T-helper 9 cell (primary cell): ENCODE results near the gene RPL39.
"Not testable (repeated sequence)": the region's sequence is repeated elsewhere in the genome, so short reads cannot be mapped to it uniquely, and the experiment has no call there.

Source experiments
- DNase-seq: peaks from one replicate; pipeline ENCODE4 v3.0.0-alpha.2; 2020
- total RNA-seq, 2 donors: gene quantifications; one replicate each; lab custom pipeline; 2026; lab: John Stamatoyannopoulos, UW

RPL39 gene
- total RNA-seq, result 353 to 398 reads per million in 2 donors

DNA sequence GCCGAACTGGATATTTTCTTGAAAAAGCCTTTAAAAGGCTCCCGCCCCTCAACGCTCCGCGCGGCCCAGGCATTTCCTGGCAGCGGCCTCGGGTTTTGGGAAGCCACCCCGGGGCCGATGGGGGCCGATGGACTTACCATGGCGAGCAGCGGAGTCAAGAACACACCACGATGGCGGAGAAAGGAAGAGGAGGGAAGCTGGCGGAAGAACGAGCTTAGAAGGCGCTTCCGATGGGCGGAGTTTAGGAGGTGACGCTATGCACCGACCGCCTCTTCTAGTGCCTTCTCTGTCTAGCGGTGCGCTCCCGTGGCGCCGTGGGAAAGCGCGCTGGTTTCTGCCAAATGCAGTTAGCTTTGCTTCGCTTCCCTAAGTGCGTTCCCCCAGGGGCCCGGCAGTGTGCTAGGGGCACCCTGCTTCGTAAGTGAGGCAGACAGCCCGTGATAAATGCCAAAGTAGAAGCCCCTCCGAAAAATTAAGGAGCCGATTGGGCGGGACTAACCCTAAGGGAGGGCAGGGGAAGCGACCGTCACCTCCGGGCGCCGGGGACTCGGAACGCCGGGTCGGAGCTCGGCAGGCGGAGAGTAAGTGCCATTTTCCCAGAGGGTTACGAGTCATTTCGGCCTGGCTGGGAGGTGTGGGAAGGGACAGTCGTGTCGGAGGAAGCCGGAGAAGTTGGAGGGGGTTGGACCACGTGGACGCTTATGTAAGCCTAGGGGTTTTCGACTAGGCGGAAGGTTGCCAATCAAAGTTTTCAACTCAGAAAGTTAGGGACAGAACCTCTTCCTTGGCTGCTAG, at the start of gene RPL39:
RPL39 (minus strand) TSS at position 194 of the 795 bp plus-strand sequence; CDS start at position 140, 54 bp downstream.
- DNase-seq, result peak; percentile 67

DNA sequence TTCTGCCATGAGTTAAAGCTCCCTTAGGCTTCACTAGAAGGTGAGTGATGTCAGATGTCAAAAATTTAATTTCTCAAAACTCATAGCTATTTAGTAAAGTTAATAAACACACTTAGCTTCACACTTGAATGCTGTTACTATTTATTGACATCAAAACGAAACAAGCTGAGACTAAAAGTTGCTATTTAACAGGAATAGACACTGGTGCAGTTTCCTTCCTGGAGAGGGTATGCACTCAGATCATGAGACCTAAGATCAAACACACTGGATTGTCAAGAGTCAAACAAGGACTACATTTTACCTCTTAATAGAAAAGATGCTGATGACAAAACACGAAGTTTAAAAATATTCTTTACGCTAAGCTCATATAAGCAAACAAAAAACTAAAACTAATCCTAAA, 42.5 kb upstream of the RPL39 start:
- no peak for DNase-seq

DNA sequence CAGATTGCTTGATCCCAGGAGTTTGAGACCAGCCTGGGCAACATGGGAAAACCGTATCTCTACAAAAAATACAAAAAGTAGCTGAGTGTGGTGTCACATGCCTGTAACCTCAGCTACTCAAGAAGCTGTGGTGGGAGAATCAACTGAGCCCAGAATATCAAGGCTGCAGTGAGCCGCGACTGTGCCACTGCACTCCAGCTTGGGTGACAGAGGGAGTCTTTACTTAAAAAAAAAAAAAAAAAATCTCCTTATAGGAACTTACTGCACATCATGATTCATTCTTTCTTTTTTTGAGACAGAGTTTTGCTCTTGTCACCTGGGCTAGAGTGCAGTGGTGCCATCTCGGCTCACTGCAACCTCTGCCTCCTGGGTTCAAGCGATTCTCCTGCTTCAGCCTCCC, 37.0 kb upstream of the RPL39 start:
- no peak for DNase-seq

DNA sequence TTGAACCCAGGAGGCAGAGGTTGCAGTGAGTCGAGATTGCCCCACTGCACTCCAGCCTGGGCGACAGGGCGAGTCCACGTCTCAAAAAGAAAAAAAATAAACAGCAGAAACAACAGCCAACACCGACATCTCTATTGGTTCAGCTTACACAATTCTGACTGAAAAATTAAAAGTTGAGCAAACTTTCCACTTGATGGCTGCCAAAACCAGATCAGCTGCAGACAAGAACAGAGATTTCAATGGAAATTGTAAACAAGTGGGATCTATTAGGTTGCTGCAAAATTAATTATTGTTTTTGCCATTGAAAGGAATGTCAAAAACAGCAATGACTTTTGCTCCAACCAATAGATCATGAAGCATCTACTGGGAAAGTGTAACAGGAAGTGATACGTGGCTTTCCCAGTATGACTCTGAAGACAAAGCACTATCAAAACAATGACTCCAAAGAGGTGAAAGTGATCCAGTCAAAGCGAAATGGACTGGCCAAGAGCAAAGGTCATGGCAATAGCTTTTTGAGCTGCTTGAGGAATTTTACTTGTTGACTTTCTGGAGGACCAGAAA, 35.0 kb upstream of the RPL39 start:
- DNase-seq, result no peak

DNA sequence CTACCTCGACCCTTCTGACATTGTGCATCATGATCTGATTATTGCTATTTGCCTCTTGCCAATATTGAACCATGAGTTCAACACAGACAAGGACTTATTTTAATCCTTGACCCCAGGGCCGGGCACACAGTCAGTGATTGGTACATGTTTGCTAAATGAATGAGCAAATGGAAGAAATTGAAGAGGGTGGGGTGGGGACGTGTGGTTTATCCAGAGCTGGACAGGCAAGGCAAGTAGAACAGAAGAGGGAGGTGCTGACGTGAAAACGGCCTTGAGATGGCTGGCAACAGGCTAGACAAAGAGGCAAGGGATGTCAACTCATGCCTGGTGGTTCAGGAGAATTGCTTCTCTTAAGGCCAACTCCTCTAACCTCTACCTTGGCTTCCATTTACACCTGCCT, 32.8 kb upstream of the RPL39 start:
- not testable (repeated sequence) for DNase-seq

DNA sequence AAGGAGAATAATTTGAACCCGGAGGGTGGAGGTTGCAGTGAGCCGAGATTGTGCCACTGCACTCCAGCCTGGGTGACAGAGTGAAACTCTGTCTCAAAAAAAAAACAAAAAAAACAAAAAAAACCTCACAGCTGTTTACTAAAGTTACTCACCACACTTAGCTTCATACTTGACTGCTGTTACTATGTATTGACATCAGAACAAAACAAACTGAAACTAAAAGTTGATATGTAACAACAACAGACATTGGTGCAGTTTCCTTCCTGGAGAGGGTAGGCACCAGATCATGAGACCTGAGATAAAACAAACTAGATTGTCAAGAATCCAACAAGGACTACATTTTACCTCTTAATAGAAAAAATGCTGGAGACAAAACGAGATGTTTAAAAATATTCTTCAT, 30.3 kb upstream of the RPL39 start:
- DNase-seq, result not testable (repeated sequence)

DNA sequence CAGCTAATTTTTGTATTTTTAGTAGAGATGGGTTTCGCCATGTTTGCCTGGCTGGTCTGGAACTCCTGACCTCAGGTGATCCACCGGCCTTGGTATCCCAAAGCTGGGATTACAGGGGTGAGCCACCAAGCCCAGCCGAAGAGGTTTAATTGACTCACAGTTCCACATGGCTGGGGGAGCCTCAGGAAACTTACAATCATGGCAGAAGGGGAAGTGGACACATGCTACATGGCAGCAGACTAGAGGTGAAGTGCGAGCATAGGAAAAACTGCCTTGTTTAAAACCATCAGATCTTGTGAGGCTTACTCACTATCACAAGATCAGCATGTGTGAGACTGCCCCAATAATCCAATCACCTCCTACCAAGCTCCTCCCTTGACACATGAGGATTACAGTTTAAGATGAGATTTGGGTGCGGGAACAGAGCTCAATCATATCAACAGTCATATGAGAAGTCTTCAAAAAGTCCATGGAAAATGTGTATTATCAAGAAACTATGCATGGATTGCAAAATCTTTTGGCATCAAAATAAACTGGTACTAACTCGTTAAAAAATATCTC, 25.8 kb upstream of the RPL39 start:
- DNase-seq, result no peak

DNA sequence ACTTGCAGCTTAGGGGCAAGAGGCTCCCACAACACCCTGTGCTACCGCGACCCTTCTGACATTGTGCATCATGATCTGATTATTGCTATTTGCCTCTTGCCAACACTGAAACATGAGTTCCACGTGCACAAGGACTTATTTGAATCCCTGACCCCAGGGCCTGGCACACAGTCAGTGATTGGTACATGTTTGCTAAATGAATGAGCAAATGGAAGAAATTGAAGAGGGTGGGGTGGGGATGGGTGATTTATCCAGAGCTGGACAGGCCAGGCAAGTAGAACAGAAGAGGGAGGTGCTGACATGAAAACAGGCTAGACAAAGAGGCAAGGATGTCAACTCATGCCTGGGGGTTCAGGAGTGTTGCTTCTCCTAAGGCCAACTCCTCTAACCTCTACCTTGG, 24.9 kb upstream of the RPL39 start:
- DNase-seq, result no peak

DNA sequence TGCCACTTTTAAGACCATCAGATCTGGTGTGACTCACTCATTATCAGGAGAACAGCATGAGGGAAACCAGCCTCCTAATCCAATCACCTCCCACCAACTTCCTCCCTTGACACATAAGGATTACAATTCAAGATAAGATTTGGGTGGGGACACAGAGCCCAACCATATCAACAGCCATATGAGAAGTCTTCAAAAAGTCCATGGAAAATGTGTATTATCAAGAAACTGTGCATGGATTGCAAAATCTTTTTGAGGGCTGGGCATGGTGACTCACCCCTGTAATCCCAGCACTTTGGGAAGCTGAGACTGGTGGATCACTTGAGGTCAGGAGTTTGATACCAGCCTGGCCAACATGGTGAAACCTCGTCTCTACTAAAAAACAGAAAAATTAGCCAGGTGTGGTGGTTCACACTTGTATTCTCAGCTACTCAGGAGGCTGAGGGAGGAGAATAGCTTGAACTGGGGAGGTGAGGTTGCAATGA, 17.8 kb upstream of the RPL39 start:
- DNase-seq, result no peak

DNA sequence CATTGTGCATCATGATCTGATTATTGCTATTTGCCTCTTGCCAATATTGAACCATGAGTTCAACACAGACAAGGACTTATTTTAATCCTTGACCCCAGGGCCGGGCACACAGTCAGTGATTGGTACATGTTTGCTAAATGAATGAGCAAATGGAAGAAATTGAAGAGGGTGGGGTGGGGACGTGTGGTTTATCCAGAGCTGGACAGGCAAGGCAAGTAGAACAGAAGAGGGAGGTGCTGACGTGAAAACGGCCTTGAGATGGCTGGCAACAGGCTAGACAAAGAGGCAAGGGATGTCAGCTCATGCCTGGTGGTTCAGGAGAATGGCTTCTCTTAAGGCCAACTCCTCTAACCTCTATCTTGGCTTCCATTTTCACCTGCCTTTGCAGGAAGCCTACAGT, 17.0 kb upstream of the RPL39 start:
- not testable (repeated sequence) for DNase-seq

DNA sequence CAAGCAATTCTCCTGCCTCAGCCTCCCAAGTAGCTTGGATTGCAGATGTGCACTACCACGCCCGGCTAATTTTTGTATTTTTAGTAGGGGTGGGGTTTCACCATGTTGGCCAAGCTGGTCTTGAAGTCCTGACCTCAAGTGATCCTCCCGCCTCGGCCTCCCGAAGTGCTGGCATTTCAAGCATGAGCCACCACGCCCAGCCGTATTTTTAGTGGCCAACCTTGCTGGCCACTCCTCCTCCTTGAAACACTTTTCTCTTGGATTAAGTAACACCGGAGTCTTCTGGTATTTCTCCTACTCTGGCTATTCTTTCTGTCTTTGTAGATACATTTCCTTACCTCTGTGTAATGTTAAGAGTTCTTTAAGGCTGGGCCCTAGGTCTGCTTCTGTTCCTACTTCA, 11.1 kb upstream of the RPL39 start:
- DNase-seq, result no peak

DNA sequence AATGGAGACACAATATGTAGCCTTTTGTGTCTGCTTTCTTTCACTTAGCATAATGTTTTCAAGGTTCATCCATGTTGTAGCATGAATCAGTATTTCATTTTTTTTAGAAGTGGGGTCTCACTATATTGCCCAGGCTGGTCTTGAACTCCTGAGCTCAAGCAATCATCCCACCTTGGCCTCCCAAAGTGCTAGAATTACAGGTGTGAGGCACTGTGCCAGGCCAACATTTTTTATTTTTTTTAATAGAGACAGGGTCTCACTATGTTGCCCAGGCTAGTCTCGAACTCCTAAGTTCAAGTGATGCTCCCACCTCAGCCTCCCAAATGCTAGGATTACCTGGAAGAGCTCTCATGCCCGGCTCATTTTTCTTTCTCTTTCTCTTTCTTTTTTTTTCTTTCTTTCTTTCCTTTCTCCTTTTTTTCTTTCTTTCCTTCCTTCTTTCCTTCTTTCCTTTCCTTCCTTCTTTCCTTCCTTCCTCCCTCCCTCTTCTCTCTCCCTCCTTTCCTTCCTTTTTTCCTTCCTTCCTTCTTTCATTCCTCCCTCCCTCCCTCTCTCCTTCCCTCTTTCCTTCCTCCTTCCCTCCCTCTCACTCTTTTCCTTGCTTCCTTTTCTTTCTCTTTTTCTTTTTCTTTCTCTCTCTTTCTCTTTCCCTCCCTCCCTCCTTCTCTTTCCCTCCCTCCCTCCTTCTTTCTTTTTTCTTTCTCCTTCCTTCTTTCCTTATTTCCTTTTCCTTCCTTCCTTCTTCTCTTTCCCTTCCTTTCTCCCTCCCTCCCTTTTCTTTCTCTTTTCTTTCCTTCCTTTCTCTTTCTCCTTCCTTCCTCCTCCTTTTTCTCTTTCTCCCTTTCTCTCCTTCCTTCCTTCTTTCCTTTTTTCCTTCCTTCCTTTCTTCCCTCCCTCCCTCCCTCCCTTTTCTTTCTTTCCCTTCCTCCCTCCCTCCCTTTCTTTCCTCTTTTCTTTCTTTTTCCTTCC, 10.1 kb upstream of the RPL39 start:
- DNase-seq, result no peak

DNA sequence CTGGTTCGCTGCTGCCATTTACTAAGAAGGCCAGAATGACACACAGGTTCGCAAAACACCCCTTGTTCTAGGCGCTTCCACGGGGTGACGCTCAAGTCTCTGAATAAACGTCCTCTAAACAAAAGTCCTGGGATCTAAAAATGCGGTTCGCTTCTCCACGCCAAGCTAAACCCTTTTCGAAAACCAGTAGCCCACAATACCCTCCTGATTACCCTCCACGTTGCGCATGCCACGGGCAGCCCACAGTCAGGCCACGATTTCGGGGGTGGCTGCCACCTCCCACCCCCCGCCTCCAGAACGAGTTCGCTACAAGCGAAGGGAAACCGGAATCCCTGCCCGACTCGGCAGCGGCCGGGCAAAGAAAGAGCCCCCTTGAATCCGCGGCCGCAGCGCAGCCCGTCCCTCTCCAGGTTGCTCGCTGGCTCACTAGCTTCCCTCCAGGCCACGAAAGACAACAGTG, 423 bp downstream of the RPL39 start:
- peak; percentile 9 for DNase-seq

DNA sequence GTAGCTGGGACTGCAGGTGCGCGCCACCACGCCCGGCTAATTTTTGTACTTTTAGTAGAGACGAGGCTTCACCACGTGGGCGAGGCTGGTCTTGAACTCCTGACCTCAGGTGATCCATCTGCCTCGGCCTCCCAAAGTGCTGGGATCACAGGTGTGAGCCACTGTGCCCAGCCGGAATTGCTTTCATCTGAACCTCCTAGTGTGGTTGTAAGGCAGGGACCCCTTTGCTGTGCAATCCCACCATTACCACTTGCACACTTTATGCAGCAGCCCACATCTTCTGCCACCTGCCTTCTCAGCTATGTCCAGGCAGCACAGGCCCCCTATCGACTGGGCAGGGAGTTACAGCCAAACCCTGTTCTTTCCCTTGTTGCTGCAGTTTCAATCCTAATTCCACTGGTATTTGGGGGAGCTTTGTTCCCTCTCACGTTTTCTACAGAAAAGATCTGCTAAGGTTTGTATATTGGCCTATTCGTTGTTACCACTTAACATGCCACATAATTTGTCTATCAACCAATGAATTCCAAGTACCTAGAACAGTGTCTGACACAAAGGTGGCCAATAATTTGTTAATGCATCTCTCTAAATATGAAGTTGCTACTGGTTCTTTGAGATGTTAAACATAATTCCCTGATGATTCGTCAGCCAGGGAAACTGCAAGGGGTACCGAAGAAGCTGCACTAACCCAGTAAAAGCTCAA, 6.5 kb downstream of the RPL39 start:
- peak; percentile 40 for DNase-seq

DNA sequence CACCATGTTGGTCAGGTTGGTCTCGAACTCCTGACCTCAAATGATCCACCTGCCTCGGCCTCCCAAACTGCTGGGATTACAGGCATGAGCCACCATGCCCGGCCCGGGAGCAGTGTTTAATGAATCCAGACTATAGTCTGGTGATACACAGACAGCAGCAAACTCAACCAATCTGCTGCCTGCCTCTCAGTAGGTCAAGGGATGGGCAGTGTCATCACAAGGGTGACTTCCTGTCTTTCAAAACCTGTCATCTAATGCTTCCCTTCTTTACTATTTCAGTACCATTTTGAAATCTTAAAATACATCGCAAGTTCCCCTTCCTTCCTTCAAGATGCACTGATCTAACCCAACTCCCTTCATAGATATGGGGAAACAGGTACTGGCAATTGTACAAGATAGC, 8.4 kb downstream of the RPL39 start:
- DNase-seq, result no peak

DNA sequence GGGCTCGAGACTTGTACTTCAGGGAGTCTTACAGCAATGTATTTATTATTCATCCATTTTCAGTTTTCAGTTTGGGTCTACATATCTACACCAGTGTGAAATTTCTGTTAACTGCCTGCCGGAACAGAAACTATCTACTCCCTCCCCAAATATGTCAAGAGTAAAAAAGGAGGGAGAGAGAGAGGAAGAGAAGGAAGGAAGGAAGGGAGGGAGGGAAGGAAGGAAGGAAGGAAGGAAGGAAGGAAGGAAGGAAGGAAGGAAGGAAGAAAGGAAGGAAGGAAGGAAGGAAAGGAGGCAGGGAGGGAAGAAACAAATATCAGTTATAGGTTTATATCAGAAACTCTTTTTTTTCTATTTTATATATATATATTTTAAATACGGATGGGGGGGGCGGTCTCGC, 12.6 kb downstream of the RPL39 start:
- no peak for DNase-seq

DNA sequence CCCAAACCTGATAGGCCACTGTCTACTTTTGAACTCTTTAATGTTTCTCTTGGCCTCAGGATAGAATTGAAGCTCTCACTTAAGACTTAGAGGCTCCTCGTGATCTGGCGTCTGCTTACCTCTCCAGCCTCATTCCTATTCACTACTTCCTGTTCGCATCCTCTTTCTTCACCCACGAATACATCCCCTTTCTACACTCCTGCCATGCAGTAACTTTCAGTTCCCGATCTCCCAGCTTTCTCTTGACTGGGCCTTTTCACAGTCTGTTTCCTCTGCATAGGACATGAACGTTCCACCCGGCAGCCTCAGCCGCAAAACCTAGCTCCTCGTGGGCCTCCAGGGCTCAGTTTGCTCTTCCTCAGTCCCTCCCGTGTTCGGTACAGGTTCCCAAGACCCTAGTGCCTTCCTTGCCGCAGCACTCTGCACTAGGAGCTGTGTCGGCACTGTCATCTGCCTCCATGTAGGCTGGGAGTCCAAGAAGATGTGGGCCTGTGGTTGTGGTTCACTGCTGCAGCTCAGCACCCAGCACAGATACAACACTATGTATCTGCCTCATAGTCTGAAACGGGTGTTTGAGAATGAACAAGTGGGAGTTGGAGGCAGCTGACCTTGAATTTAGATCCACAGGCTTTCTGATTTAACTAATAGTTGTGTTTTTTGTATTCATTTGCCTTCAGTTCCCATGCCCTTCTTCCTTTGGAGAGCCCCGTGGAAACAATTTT, 15.8 kb downstream of the RPL39 start:
- no peak for DNase-seq

DNA sequence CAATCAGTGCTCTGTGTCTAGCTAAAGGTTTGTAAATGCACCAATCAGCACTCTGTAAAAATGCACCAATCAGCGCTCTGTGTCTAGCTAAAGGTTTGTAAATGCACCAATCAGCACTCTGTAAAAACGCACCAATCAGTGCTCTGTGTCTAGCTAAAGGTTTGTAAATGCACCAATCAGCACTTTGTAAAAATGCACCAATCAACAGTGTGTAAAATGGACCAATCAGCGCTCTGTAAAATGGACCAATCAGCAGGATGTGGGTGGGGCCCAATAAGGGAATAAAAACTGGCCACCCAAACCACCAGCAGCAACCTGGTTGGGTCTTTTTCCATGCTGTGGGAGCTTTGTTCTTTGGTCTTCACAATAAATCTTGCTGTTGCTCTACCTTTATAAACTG, 22.0 kb downstream of the RPL39 start:
- not testable (repeated sequence) for DNase-seq

DNA sequence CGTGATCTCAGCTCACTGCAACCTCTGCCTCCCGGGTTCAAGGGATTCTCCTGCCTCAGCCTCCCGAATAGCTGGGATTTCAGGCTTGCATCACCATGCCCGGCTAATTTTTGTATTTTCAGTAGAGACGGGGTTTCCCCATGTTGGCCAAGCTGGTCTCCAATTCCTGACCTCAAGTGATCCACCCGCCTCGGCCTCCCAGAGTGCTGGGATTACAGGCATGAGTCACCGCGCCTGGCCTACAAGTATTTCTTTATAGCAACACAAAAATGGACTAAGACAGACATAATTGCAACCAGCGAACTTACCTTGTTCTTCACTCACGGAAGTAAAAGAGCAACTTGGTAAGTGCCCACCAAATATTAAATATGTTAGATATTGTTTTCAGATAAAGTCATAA, 23.0 kb downstream of the RPL39 start:
- not testable (repeated sequence) for DNase-seq

DNA sequence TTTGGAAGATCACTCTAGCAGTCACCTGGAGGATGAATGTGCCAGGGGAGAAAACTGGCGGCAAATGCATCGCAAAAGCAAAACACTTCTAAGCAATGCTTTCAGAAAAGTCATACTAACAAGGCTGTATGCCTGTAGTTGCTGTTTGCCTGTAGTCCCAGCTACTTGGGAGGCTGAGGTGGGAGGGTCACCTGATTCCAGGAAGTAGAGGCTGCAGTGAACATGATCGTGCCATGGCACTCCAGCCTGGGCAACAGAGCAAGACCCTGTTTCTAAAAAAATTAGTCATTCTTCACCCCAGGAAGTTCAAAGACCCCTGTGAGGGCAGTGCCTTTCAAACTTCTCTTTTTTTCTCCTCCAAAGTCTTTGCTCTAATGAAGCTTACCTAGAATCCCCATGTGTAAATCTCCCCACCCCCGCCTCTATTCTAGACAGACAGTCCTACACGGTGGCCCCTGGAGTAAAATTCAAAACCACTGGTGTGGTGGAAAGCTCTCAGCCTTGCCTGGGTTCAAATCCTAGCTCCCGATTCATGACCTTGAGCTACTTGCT, 27.5 kb downstream of the RPL39 start:
- no peak for DNase-seq

DNA sequence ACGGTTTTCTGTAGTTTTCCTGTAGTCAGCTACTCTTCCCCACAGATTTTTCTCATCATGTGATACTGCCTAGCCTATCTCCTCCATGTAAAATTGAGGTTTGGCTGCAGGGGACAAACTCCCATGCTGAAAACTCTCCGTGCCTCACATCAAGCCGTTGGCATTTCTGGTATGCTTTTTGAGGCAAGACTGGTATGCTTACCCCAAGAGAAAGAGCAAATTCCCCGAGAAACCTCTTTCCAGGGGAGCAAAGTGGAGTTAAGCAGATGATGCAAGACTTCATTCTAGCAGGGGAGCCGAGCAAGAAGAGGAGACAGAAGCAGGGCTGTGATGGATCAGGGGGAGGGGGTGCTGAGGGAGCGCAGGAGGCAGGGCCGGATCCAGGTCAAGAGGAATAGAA, 28.2 kb downstream of the RPL39 start:
- no peak for DNase-seq
